HepG2 (cell line): ENCODE results near the gene ISOC2. TPM values are rescaled to one million over a fixed set of nuclear protein-coding genes. Genes with fewer than 3 reads are reported as not detected.

Experiments used
- ELF4 ChIP-seq: sonication (generic); formaldehyde crosslinking; IDR thresholded peaks from 2 replicates; pipeline ENCODE4 v1.5.0; 2020; ENCODE audit warnings: missing genetic modification reagents, mild to moderate bottlenecking, moderate library complexity, borderline replicate concordance
- ETV6 ChIP-seq: sonication (generic); formaldehyde crosslinking; conservative IDR thresholded peaks from 2 replicates; pipeline ENCODE4 v1.4.0; 2020; ENCODE audit warnings: missing genetic modification reagents
- KDM5A ChIP-seq: fragments of 200-600 bp; sonication (generic); IDR thresholded peaks from 2 replicates; pipeline ENCODE4 v1.7.0; 2018; ENCODE audit warnings: antibody characterized with exemption, mild to moderate bottlenecking, low read length, borderline replicate concordance
- PLRG1 ChIP-seq: fragments of 450-650 bp; conservative IDR thresholded peaks from 2 replicates; pipeline ENCODE4 v1.6.1; 2016
- TARDBP ChIP-seq: sonication (generic); formaldehyde crosslinking; IDR thresholded peaks from 2 replicates; pipeline ENCODE4 v1.8.0; 2022; ENCODE audit warnings: mild to moderate bottlenecking, missing genetic modification reagents
- ZBTB1 ChIP-seq: sonication (generic); formaldehyde crosslinking; IDR thresholded peaks from 2 replicates; pipeline ENCODE4 v1.4.0; 2020; ENCODE audit warnings: missing genetic modification reagents, borderline replicate concordance
- ZFAT ChIP-seq: sonication (generic); formaldehyde crosslinking; conservative IDR thresholded peaks from 2 replicates; pipeline ENCODE4 v1.8.1; 2023; ENCODE audit warnings: missing genetic modification reagents, inconsistent platforms
- ZNF460 ChIP-seq: sonication (generic); formaldehyde crosslinking; IDR thresholded peaks from 2 replicates; pipeline ENCODE4 v1.5.1; 2020; ENCODE audit warnings: missing genetic modification reagents, mild to moderate bottlenecking, borderline replicate concordance
- ZNF746 ChIP-seq: sonication (generic); formaldehyde crosslinking; IDR thresholded peaks from 2 replicates; pipeline ENCODE4 v1.8.0; 2022; ENCODE audit warnings: mild to moderate bottlenecking, missing genetic modification reagents
- polyA plus RNA-seq, 8 experiments: library from polyadenylated mRNA; depleted of rRNA in 3 of 8; stranded (reverse) in 7 of 8; unstranded in 1 of 8; fragments of >200 nt; fragmentation: Illumina TruSeq in 4 of 8; extraction: Trizol in 4 of 8; gene quantifications; 2 replicates each; pipeline versions ENCODE4 v1.2.1 to v1.2.3, GENCODE V29; 2011 to 2016; ENCODE audit warnings: low read depth in 4 of 8, missing spikeins in 1 of 8, mixed read lengths in 1 of 8; ENCODE audit not compliant: insufficient read depth in 1 of 8
- total RNA-seq, 5 experiments: library from RNA; depleted of rRNA; stranded (reverse); fragments of >200 nt; fragmentation: Illumina TruSeq; extraction: Trizol; gene quantifications; 2 replicates each; pipeline ENCODE4 v1.2.3, GENCODE V29; 2016; ENCODE audit warnings: low read depth in 1 of 5
- TF ChIP-seq, protein P1 (sequence below): IDR thresholded peaks from 2 replicates; pipeline ENCODE4 v1.6.1; 2016; ENCODE audit warnings: low read depth
- TF ChIP-seq, protein P2 (sequence below): sonication (generic); formaldehyde crosslinking; IDR thresholded peaks from 2 replicates; pipeline ENCODE4 v1.4.0; 2020; ENCODE audit warnings: missing genetic modification reagents
- TF ChIP-seq, protein P3 (sequence below): sonication (generic); formaldehyde crosslinking; IDR thresholded peaks from 2 replicates; pipeline ENCODE4 v1.5.0; 2020; ENCODE audit warnings: mild to moderate bottlenecking, missing genetic modification reagents, borderline replicate concordance
- TF ChIP-seq, protein P4 (sequence below): fragments of 450-650 bp; IDR thresholded peaks from 2 replicates; pipeline ENCODE4 v1.6.1; 2016

ISOC2 gene
- total and polyA plus RNA-seq, 2 of the 13 experiments (the other 11 are each of a cell fraction or from before 2014, with no cell fraction given) = 76.8 to 105 TPM

DNA sequence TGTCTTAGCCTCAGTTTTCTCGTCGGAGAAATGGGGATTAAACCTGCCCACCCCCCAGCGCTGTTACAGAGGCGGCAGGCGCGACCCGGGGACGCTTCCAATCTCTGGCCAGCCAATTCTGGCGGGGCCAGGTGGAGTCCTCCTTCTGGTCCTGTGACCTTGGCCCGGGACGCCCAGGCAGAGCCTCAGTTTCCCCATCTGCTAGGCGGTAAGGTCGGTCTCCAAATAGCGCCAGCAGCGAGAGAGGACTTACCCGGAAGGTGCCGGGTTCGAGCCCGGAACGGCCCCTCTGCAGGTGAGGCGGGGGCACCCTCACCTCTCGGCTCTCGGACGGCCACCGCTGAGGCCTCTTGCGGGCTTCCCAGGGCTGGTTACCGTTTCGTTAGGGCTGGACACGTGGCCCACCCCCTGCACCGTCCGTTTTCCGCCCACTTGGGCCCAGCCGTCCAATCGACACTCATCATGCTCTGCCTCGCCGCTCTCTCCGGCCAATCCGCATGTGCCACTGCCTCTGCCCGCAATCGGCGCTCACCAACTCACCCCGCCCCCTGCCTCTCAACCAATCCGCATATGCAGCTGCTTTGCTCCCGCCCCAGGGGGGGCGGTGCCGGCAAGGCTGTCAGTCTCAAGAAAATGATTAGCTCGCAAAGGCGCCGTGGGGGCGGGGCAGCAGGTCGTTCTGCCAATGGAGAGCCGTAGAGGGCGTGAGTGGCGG is at the start of gene ISOC2 (continued):
- no peak for TF ChIP-seq ZFAT (CRISPR knock-in tag)
- TF ChIP-seq, protein P1, sequence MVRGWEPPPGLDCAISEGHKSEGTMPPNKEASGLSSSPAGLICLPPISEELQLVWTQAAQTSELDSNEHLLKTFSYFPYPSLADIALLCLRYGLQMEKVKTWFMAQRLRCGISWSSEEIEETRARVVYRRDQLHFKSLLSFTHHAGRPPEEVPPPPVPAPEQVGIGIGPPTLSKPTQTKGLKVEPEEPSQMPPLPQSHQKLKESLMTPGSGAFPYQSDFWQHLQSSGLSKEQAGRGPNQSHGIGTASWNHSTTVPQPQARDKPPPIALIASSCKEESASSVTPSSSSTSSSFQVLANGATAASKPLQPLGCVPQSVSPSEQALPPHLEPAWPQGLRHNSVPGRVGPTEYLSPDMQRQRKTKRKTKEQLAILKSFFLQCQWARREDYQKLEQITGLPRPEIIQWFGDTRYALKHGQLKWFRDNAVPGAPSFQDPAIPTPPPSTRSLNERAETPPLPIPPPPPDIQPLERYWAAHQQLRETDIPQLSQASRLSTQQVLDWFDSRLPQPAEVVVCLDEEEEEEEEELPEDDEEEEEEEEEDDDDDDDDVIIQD (CRISPR knock-in tag) = no peak
- TF ChIP-seq PLRG1 = no peak
- TF ChIP-seq ELF4 (CRISPR knock-in tag) = 0 out of 2 replicates have a peak, but pooled peaks have one; percentile 17
- TF ChIP-seq, protein P2, sequence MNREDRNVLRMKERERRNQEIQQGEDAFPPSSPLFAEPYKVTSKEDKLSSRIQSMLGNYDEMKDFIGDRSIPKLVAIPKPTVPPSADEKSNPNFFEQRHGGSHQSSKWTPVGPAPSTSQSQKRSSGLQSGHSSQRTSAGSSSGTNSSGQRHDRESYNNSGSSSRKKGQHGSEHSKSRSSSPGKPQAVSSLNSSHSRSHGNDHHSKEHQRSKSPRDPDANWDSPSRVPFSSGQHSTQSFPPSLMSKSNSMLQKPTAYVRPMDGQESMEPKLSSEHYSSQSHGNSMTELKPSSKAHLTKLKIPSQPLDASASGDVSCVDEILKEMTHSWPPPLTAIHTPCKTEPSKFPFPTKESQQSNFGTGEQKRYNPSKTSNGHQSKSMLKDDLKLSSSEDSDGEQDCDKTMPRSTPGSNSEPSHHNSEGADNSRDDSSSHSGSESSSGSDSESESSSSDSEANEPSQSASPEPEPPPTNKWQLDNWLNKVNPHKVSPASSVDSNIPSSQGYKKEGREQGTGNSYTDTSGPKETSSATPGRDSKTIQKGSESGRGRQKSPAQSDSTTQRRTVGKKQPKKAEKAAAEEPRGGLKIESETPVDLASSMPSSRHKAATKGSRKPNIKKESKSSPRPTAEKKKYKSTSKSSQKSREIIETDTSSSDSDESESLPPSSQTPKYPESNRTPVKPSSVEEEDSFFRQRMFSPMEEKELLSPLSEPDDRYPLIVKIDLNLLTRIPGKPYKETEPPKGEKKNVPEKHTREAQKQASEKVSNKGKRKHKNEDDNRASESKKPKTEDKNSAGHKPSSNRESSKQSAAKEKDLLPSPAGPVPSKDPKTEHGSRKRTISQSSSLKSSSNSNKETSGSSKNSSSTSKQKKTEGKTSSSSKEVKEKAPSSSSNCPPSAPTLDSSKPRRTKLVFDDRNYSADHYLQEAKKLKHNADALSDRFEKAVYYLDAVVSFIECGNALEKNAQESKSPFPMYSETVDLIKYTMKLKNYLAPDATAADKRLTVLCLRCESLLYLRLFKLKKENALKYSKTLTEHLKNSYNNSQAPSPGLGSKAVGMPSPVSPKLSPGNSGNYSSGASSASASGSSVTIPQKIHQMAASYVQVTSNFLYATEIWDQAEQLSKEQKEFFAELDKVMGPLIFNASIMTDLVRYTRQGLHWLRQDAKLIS (CRISPR knock-in tag) = 0 out of 2 replicates have a peak, but pooled peaks have one; percentile 17
- TF ChIP-seq, protein P3, sequence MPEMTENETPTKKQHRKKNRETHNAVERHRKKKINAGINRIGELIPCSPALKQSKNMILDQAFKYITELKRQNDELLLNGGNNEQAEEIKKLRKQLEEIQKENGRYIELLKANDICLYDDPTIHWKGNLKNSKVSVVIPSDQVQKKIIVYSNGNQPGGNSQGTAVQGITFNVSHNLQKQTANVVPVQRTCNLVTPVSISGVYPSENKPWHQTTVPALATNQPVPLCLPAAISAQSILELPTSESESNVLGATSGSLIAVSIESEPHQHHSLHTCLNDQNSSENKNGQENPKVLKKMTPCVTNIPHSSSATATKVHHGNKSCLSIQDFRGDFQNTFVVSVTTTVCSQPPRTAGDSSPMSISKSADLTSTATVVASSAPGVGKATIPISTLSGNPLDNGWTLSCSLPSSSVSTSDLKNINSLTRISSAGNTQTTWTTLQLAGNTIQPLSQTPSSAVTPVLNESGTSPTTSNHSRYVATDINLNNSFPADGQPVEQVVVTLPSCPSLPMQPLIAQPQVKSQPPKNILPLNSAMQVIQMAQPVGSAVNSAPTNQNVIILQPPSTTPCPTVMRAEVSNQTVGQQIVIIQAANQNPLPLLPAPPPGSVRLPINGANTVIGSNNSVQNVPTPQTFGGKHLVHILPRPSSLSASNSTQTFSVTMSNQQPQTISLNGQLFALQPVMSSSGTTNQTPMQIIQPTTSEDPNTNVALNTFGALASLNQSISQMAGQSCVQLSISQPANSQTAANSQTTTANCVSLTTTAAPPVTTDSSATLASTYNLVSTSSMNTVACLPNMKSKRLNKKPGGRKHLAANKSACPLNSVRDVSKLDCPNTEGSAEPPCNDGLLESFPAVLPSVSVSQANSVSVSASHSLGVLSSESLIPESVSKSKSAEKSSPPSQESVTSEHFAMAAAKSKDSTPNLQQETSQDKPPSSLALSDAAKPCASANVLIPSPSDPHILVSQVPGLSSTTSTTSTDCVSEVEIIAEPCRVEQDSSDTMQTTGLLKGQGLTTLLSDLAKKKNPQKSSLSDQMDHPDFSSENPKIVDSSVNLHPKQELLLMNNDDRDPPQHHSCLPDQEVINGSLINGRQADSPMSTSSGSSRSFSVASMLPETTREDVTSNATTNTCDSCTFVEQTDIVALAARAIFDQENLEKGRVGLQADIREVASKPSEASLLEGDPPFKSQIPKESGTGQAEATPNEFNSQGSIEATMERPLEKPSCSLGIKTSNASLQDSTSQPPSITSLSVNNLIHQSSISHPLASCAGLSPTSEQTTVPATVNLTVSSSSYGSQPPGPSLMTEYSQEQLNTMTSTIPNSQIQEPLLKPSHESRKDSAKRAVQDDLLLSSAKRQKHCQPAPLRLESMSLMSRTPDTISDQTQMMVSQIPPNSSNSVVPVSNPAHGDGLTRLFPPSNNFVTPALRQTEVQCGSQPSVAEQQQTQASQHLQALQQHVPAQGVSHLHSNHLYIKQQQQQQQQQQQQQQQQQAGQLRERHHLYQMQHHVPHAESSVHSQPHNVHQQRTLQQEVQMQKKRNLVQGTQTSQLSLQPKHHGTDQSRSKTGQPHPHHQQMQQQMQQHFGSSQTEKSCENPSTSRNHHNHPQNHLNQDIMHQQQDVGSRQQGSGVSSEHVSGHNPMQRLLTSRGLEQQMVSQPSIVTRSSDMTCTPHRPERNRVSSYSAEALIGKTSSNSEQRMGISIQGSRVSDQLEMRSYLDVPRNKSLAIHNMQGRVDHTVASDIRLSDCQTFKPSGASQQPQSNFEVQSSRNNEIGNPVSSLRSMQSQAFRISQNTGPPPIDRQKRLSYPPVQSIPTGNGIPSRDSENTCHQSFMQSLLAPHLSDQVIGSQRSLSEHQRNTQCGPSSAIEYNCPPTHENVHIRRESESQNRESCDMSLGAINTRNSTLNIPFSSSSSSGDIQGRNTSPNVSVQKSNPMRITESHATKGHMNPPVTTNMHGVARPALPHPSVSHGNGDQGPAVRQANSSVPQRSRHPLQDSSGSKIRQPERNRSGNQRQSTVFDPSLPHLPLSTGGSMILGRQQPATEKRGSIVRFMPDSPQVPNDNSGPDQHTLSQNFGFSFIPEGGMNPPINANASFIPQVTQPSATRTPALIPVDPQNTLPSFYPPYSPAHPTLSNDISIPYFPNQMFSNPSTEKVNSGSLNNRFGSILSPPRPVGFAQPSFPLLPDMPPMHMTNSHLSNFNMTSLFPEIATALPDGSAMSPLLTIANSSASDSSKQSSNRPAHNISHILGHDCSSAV (CRISPR knock-in tag) = peak; percentile 55; the same call in 1 of the 2 replicates
- TF ChIP-seq, protein P4, sequence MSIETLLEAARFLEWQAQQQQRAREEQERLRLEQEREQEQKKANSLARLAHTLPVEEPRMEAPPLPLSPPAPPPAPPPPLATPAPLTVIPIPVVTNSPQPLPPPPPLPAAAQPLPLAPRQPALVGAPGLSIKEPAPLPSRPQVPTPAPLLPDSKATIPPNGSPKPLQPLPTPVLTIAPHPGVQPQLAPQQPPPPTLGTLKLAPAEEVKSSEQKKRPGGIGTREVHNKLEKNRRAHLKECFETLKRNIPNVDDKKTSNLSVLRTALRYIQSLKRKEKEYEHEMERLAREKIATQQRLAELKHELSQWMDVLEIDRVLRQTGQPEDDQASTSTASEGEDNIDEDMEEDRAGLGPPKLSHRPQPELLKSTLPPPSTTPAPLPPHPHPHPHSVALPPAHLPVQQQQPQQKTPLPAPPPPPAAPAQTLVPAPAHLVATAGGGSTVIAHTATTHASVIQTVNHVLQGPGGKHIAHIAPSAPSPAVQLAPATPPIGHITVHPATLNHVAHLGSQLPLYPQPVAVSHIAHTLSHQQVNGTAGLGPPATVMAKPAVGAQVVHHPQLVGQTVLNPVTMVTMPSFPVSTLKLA = peak; percentile 89
- 0 out of 2 replicates have a peak, but pooled peaks have one; percentile 57 for TF ChIP-seq ETV6 (CRISPR knock-in tag)
- TF ChIP-seq ZNF460 (CRISPR knock-in tag) = no peak
- TF ChIP-seq ZBTB1 (CRISPR knock-in tag) = no peak
- TF ChIP-seq TARDBP (CRISPR knock-in tag) = peak; percentile 76
- peak; percentile 40; the same call in 1 of the 2 replicates for TF ChIP-seq KDM5A
- 0 out of 2 replicates have a peak, but pooled peaks have one; percentile 49 for TF ChIP-seq ZNF746 (CRISPR knock-in tag)
